SJCRH30 (cell line): ENCODE results near the gene IRF9. TPM values are rescaled to one million over a fixed set of nuclear protein-coding genes. Genes with fewer than 3 reads are reported as not detected.
A peak's percentile ranks its signal among the peaks of the same experiment; 100 is the strongest.

Source experiments
- DNase-seq, 2 experiments: peaks; one replicate each; pipeline ENCODE4 v3.0.0-alpha.2; 2015 to 2020
- H3K27ac ChIP-seq: fragments of 250-450 bp; sonication (Bioruptor Pico); 2 replicates; pipeline ENCODE4 v1.5.1; 2020; ENCODE audit warnings: mild to moderate bottlenecking, moderate library complexity
- H3K27me3 ChIP-seq: fragments of 250-450 bp; sonication (Bioruptor Pico); 2 replicates; pipeline ENCODE4 v1.5.1; 2020; ENCODE audit warnings: mild to moderate bottlenecking, moderate library complexity
- H3K36me3 ChIP-seq: fragments of 250-450 bp; sonication (Bioruptor Pico); 2 replicates; pipeline ENCODE4 v1.5.1; 2020; ENCODE audit warnings: mild to moderate bottlenecking, moderate library complexity
- H3K4me1 ChIP-seq: fragments of 250-450 bp; sonication (Bioruptor Pico); 2 replicates; pipeline ENCODE4 v1.5.1; 2020; ENCODE audit warnings: mild to moderate bottlenecking, moderate library complexity
- H3K4me3 ChIP-seq: fragments of 250-450 bp; sonication (Bioruptor Pico); 2 replicates; pipeline ENCODE4 v1.5.1; 2020; ENCODE audit warnings: mild to moderate bottlenecking, moderate library complexity
- H3K9me3 ChIP-seq: fragments of 250-450 bp; sonication (Bioruptor Pico); replicated peaks from 2 replicates; pipeline ENCODE4 v1.5.1; 2020; ENCODE audit warnings: mild to moderate bottlenecking, moderate library complexity
- total RNA-seq: library from RNA; depleted of rRNA; stranded (reverse); fragments of >200 nt; shearing (Covaris generic); gene quantifications from 2 replicates; pipeline ENCODE4 v1.2.3, GENCODE V29; 2014; rRNA removed

The IRF9 gene
- total RNA-seq, 1 experiment from 2014 or later, result 15.9 TPM

- peaks cover 4% of the 10 kb centered on the region for H3K36me3 ChIP-seq
- DNase-seq, result no peak
- peak overlapping the region; percentile 71 for H3K4me3 ChIP-seq
- no peaks in the 10 kb centered on the region for H3K27me3 ChIP-seq
- H3K9me3 ChIP-seq, result no peaks in the 10 kb centered on the region
- H3K4me1 ChIP-seq, result no peaks in the 10 kb centered on the region
- H3K27ac ChIP-seq, result peak overlapping the region; percentile 83; the same call in 1 of the 2 replicates
Measured at GRCh38 chr14:24213866-24214662, 53.0 kb downstream of the IRF9 start.

GRCh38 chr14:24215495-24216344, 54.7 kb downstream of the IRF9 start, which contains the start of gene MDP1:
Gene MDP1, minus strand, starts transcription at chr14:24216066. Its CDS starts 111 bp downstream, at chr14:24215955.
- Histone ChIP-seq H3K4me1 (no peaks in the 10 kb centered on the region), H3K27ac (peak within 1 kb of the TSS; percentile 38), H3K27me3 (no peaks in the 10 kb centered on the region), H3K4me3 (peak within 1 kb of the TSS; percentile 69), H3K36me3 (no peaks in the 10 kb centered on the region; the same call in 1 of the 2 replicates), H3K9me3 (no peaks in the 10 kb centered on the region)
- DNase-seq, result peak; percentile 82 to 92

Other genes with a start within 250 kb of the IRF9 start
- 18.3 and 18.6 TPM in 2 replicates for gene DHRS4, start 207.5 kb upstream of the IRF9 start, total RNA-seq
- gene DHRS4L2, start 172.3 kb upstream of the IRF9 start, total RNA-seq, result 11.1 and 11.7 TPM in 2 replicates
- gene CARMIL3, start 109.3 kb upstream of the IRF9 start, total RNA-seq, result 0.20 and 0.40 TPM in 2 replicates
- not detected in 2 replicates for gene CPNE6, start 89.7 kb upstream of the IRF9 start, total RNA-seq
- gene PCK2, start 67.0 kb upstream of the IRF9 start, total RNA-seq, result 14.9 and 16.2 TPM in 2 replicates
- gene DCAF11, start 46.5 kb upstream of the IRF9 start, total RNA-seq, result 75.2 and 82.0 TPM in 2 replicates
- gene NRL, start 46.3 kb upstream of the IRF9 start, total RNA-seq, result 3.5 and 4.4 TPM in 2 replicates
- gene FITM1, start 30.6 kb upstream of the IRF9 start, total RNA-seq, result 137 and 161 TPM in 2 replicates
- 118 and 120 TPM in 2 replicates for gene PSME1, start 25.1 kb upstream of the IRF9 start, total RNA-seq
- gene EMC9, start 19.7 kb upstream of the IRF9 start, total RNA-seq, result 45.6 and 52.7 TPM in 2 replicates
- 237 and 253 TPM in 2 replicates for gene PSME2, start 14.7 kb upstream of the IRF9 start, total RNA-seq
- gene RNF31, start 13.8 kb upstream of the IRF9 start, total RNA-seq, result 43.0 and 58.8 TPM in 2 replicates
- 1.1 and 2.5 TPM in 2 replicates for gene REC8, start 10.8 kb downstream of the IRF9 start, total RNA-seq
- gene IPO4, start 27.6 kb downstream of the IRF9 start, total RNA-seq, result 56.0 and 60.0 TPM in 2 replicates
- 32.6 and 35.7 TPM in 2 replicates for gene TM9SF1, start 34.2 kb downstream of the IRF9 start, total RNA-seq
- 0.13 and 0.18 TPM in 2 replicates for gene TSSK4, start 44.4 kb downstream of the IRF9 start, total RNA-seq
- 21.5 and 29.1 TPM in 2 replicates for gene CHMP4A, start 52.2 kb downstream of the IRF9 start, total RNA-seq
- gene MDP1, start 54.8 kb downstream of the IRF9 start, total RNA-seq, result 16.9 and 27.7 TPM in 2 replicates
- 296 and 300 TPM in 2 replicates for gene NEDD8, start 71.1 kb downstream of the IRF9 start, total RNA-seq
- gene GMPR2, start 71.7 kb downstream of the IRF9 start, total RNA-seq, result 45.8 and 54.1 TPM in 2 replicates
- 22.8 and 24.5 TPM in 2 replicates for gene TINF2, start 81.4 kb downstream of the IRF9 start, total RNA-seq
- 0.05 and 0.20 TPM in 2 replicates for gene TGM1, start 101.9 kb downstream of the IRF9 start, total RNA-seq
- gene RABGGTA, start 110.3 kb downstream of the IRF9 start, total RNA-seq, result 10.5 and 11.6 TPM in 2 replicates
- gene DHRS1, start 138.5 kb downstream of the IRF9 start, total RNA-seq, result 9.5 and 9.6 TPM in 2 replicates
- 30.1 and 33.0 TPM in 2 replicates for gene NOP9, start 138.6 kb downstream of the IRF9 start, total RNA-seq
- 0.08 and 0.20 TPM in 2 replicates for gene CIDEB, start 146.7 kb downstream of the IRF9 start, total RNA-seq
- gene LTB4R2, start 148.9 kb downstream of the IRF9 start, total RNA-seq, result 4.4 and 5.3 TPM in 2 replicates
- 2.0 and 3.8 TPM in 2 replicates for gene LTB4R, start 150.2 kb downstream of the IRF9 start, total RNA-seq
- 0.03 TPM in 1 of 2 replicates, not detected in the other for gene ADCY4, start 173.8 kb downstream of the IRF9 start, total RNA-seq
- gene RIPK3, start 178.7 kb downstream of the IRF9 start, total RNA-seq, result not detected in 2 replicates
- 33.3 and 39.3 TPM in 2 replicates for gene NFATC4, start 206.9 kb downstream of the IRF9 start, total RNA-seq
- gene NYNRIN, start 237.7 kb downstream of the IRF9 start, total RNA-seq, result 11.9 and 12.1 TPM in 2 replicates